HL-60 (cell line): ENCODE data around the gene MTM1.

ENCODE experiments used
- CTCF ChIP-seq: IDR thresholded peaks from one replicate; pipeline ENCODE4 v1.5.1; 2011; ENCODE audit warnings: low read length, control low read depth, inconsistent platforms; ENCODE audit not compliant: insufficient read depth
- POLR2AphosphoS5 ChIP-seq: IDR thresholded peaks from 2 replicates; pipeline ENCODE4 v1.6.1; 2012; ENCODE audit warnings: low read depth

- TF ChIP-seq CTCF (no peak), POLR2AphosphoS5 (no peak)
Observed at GRCh38 chrX:150623583-150623982, 55.2 kb downstream of the MTM1 start.
